Fibroblast of skin of back (primary cell): ENCODE data around the gene F7.
"Not testable (repeated sequence)": the region's sequence is repeated elsewhere in the genome, so short reads cannot be mapped to it uniquely, and the experiment has no call there.

Experiments used
- DNase-seq: peaks from one replicate; pipeline ENCODE4 v3.0.0-alpha.2; 2013

Gene F7

GRCh38 chr13:113102727-113103126, 2.9 kb upstream of the F7 start:
- DNase-seq = no peak

GRCh38 chr13:113103646-113104045, 1.9 kb upstream of the F7 start:
- DNase-seq = no peak

GRCh38 chr13:113105921-113106452, 396 bp downstream of the F7 start:
- no peak for DNase-seq

GRCh38 chr13:113106711-113107351, 1.2 kb downstream of the F7 start:
- no peak for DNase-seq

GRCh38 chr13:113108521-113108920, 2.9 kb downstream of the F7 start:
- not testable (repeated sequence) for DNase-seq

- DNase-seq = no peak
Observed at GRCh38 chr13:113109151-113110047, 3.8 kb downstream of the F7 start.

GRCh38 chr13:113110048-113110851, 4.7 kb downstream of the F7 start:
- DNase-seq = peak; percentile 25

- no peak for DNase-seq
Observed at GRCh38 chr13:113110852-113111315, 5.3 kb downstream of the F7 start.

GRCh38 chr13:113111821-113112220, 6.2 kb downstream of the F7 start:
- not testable (repeated sequence) for DNase-seq

- DNase-seq = not testable (repeated sequence)
Observed at GRCh38 chr13:113112475-113112874, 6.9 kb downstream of the F7 start.

GRCh38 chr13:113112893-113113845, 7.6 kb downstream of the F7 start:
- DNase-seq = no peak

- no peak for DNase-seq
Observed at GRCh38 chr13:113113846-113114271, 8.3 kb downstream of the F7 start.

GRCh38 chr13:113114511-113115362, 9.1 kb downstream of the F7 start:
- DNase-seq = no peak

GRCh38 chr13:113115363-113116205, 10.0 kb downstream of the F7 start:
- DNase-seq = no peak

- DNase-seq = no peak
Observed at GRCh38 chr13:113116206-113116800, 10.7 kb downstream of the F7 start.

GRCh38 chr13:113116871-113117271, 11.3 kb downstream of the F7 start:
- DNase-seq = no peak

- peak; percentile 30 for DNase-seq
Observed at GRCh38 chr13:113117335-113117872, 11.8 kb downstream of the F7 start.

- DNase-seq = no peak
Observed at GRCh38 chr13:113117911-113118260, 12.3 kb downstream of the F7 start.
